Hair follicular keratinocyte (primary cell): ENCODE measurements around the gene ACP1. TPM values are rescaled to one million over a fixed set of nuclear protein-coding genes. Genes with fewer than 3 reads are reported as not detected.

Experiments
- total RNA-seq: library from RNA; depleted of rRNA; stranded (reverse); fragments of >200 nt; gene quantifications from 2 replicates; pipeline ENCODE4 v1.2.3, GENCODE V29; 2015

Gene ACP1
- 79.7 and 83.0 TPM in 2 replicates for total RNA-seq

DNA sequence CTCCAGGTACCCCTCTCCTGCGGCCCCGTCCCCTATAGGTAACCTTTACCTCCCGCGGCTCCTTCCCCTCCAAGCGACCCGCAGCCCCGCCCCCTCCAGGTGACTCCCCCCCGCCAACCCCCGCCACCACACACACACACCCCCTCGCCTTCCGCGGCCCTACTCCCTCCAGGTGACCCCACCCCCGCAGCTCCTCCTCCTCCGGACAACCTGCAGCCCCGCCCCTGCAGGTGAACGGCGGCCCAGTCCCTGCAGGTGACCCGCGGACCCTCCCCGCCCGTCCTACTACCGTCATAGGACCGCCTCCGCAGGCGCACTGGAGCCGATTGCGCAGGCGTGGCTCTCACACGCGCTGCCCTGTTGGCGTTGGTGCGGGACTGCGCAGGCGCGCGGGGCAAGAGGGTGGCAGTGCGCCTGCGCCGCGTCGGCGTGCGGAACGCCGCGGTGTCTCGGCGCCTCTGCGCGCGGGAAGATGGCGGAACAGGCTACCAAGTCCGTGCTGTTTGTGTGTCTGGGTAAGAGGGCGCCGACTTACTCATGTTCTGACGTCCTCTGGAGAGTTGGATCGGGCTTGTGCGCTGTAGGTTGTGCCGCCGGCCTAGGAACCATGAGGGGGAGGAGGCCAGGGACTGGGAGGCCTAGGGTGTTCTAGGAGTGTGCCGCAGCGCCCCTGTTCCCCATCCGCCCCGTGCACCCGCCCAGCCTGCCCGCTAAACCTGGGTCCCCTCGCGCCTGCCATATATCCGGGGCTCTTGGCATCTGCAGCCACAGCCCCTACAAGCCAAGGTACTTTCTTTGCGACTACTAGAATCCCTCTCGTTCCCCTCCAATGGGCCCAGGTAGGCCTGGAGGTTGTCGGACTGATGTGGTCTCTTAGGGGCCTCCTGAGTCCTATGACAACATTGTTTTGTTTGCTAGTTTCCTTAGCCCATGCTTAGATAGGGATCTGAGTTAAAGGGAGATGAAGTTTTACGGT lies at the start of gene ACP1:
Gene ACP1 (plus strand): TSS at position 455 of the 976 bp plus-strand sequence. CDS start 18 bp downstream, at position 473.

DNA sequence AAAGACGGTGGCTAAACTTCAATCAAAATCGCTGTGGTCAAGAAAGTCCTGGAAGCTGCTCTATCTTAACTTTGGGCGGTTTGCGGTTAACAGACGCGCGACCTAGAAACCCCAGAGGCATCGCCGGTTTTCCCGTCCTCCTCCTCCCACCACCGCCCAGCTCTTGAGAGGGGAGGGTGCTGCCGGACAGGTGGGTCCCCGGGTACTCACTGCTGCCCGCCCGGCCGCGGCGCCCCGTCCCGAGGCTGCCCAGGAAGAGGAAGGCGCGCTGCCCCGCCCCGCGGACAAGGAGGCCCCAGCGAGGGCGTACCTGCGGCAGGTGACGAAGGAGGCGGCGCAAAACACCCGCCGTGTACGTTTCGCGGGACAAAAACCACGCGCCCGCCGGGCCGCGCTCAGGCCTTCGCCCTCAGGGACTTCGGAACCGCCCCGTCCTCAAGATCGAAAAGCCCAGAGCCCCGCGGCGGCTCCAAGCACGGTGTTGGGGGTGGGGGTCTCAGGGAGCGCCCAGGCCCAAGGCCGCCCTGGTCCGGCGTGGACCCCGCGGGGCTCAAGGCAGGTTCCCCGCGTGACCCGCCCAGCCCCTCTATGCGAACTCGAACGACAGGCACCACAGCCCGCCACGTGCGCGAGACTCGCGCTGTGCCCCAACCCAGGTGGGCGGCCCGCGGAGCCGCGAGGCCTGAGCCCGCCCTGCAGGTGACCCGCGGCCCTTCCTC lies 814 bp upstream of the ACP1 start, which contains the start of gene SH3YL1:
Gene SH3YL1 (minus strand): TSS at position 259 of the 719 bp plus-strand sequence. CDS start 48 bp downstream, at position 211.

DNA sequence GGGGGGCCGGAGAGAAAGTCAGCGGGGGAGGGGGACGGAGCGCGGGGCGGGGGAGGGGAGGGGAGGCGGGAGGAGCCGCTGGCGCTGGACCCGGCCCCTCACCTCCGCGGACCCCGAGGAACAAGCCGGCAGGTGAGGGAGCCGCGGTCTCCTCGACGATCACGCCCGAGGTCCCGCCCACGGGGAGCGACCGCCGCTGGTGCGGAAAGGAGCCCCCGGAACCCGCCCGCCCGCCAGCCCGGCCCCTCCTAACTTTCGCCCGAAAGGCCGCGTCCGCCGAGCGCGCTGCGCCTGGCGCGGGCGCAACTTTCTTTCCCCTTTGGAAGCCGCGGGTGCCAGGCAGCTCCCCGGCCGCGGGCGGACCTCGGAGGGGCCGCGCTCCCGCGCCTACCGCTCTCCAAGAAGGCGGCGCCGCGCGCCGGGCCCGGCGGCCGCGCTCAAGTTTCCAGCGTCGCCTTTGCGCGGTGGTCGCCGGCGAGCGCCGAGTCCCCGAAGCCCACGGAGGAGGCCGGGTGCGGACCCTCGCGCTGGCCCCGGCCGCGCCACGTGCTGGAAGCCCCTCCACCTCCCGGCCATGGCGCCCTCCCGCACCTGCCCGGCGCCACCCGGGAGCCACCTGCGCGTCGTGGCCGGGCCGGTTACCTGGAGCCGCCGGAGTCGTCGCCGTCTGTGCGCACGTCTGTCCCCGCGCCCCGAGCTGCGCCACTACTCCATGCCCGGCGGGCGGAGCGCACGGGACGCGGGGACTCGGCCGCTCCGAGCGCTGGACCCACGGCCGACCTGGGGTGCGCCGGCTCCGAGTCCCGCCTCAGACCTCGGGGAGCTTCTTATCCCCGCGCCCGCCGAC lies 23.4 kb downstream of the ACP1 start, which contains the start of gene ALKAL2:
Gene ALKAL2 (minus strand): TSS at position 181 of the 847 bp plus-strand sequence. CDS start 256 bp downstream, outside the sequence.

Other genes starting within 250 kb of the ACP1 start
- gene FAM110C, start 218.4 kb upstream of the ACP1 start, total RNA-seq: 19.0 and 45.4 TPM in 2 replicates
- 38.0 and 44.0 TPM in 2 replicates for gene SH3YL1, start 915 bp upstream of the ACP1 start, total RNA-seq
- not detected in 2 replicates for gene ALKAL2, start 23.1 kb downstream of the ACP1 start, total RNA-seq